Myocyte (in vitro differentiated cells): ENCODE results near the gene GADD45A. TPM values are rescaled to one million over a fixed set of nuclear protein-coding genes. Genes with fewer than 3 reads are reported as not detected.
"Not testable (repeated sequence)": the region's sequence is repeated elsewhere in the genome, so short reads cannot be mapped to it uniquely, and the experiment has no call there.

ENCODE experiments used
- DNase-seq: peaks from one replicate; pipeline ENCODE4 v3.0.0-alpha.2; 2012; ENCODE audit warnings: low read depth
- polyA plus RNA-seq: library from polyadenylated mRNA; unstranded; fragments of >200 nt; gene quantifications from one replicate; pipeline ENCODE4 v1.2.1, GENCODE V29; 2012; ENCODE audit warnings: missing spikeins
- total RNA-seq: library from RNA; depleted of rRNA; stranded (reverse); fragments of >200 nt; gene quantifications from 2 replicates; pipeline ENCODE4 v1.2.3, GENCODE V29; 2014

Gene GADD45A, protein sequence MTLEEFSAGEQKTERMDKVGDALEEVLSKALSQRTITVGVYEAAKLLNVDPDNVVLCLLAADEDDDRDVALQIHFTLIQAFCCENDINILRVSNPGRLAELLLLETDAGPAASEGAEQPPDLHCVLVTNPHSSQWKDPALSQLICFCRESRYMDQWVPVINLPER
- 73.6 and 85.0 TPM in 2 replicates for total RNA-seq
- 94.5 TPM for polyA plus RNA-seq

DNA sequence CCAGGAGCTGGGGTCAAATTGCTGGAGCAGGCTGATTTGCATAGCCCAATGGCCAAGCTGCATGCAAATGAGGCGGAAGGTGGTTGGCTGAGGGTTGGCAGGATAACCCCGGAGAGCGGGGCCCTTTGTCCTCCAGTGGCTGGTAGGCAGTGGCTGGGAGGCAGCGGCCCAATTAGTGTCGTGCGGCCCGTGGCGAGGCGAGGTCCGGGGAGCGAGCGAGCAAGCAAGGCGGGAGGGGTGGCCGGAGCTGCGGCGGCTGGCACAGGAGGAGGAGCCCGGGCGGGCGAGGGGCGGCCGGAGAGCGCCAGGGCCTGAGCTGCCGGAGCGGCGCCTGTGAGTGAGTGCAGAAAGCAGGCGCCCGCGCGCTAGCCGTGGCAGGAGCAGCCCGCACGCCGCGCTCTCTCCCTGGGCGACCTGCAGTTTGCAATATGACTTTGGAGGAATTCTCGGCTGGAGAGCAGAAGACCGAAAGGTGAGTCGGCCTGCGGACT lies at the start of gene GADD45A:
Gene GADD45A, plus strand, starts transcription at position 135 of the 491 bp plus-strand sequence. Its CDS starts 294 bp downstream, at position 429.
- peak; percentile 100 for DNase-seq

DNA sequence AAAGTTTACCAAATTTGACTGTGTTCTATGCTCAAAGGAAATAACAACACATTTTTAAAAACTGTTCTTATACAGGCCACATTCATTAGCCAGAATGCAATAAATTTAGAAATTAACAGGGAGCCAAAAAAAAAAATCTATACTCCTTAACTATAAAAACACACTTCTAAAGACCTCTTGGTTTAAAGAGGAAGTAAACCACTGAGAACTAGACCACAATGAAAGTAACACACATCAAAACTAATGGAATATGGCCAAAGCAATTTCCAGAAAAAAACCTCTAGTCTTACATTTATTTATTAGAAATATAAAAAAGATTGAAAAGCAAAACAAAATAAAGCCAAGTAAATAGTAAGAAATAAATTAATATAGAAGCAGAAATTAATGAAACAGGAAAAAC lies 48.9 kb upstream of the GADD45A start:
- DNase-seq, result no peak

DNA sequence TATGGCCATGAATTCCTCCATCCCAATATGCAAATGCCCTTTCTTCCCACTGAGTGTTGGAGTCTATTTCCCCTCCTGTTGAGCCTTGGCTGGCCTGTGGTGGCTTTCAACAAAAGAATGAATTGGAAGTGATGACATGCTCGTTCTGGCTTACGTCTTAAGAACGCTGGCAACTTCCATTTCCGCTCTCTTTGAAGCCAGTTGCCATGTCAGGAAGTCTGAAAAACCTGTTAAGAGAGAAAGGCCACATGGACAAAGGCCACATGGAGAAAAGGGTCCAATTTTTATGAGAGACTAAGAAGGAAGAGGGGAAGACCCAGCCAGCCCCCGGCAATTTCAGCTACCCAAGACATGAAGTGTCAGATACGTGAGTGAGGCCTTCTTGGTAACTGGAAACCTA lies 45.6 kb upstream of the GADD45A start:
- no peak for DNase-seq

DNA sequence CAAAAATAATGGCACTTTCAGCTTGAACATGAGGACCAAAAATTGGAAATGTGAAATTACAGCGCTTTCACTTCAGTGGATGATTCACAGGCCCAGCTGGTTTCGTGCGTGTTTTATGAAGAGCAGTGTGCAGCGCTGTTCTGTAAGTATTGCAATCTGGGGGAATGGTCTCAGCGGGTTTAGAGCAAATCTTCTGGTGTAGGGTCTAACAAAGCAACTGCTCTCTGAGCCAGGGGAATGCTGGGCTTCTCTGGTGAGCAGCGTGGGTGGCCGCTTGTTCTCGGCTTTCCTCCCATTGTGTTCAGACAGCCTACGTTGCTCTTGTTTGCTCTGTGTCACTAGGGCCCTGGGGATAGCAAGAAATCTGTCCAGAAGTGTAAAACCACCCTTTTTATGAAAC lies 42.4 kb upstream of the GADD45A start:
- no peak for DNase-seq

DNA sequence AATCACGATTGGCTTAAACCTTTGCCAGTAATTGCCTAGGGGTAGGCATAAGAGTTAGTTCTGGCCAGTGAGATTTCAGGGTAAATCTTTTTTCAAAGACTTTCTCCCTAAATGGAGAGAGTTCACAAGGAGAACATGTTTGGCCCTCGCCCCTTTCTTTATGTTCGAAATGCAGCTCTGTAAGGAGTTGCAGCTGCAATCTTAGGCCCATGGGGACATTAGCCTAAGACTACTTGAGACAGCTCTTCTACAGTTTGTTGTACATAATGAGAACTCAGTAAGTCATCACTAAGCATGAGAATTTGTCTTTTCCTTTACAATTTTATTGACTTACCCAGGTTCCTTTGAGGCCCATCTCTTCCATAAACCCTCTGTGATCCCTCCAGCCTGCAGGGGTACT lies 40.4 kb upstream of the GADD45A start:
- DNase-seq, result no peak

DNA sequence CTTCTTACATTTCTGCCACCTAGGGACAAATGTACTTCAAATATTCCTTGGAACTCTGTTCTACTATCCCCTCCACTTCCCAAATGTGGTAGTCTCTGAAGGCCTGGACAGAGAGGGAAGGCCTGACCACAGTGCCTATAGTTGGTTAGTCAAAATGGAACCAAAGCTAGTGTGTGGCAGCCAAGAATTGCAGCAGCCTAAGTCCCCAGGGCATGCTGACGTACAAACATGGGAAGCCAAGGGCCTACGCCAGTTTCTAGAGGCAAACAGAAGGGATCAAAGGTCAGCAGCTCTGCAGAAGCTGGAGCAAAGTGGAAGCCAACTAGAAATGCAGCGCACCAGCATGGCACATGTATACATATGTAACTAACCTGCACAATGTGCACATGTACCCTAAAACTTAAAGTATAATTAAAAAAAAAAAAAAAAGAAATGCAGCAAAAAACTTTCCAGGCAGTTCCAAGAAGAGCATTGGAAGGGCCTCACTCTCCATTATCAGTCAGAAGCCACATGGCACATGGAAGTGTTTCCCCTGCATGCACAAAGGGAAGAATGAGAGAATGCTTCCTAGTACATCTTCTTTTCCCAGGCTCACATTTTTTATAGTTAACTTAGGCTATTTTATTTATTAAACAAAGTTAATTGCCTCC lies 39.4 kb upstream of the GADD45A start:
- DNase-seq, result no peak

DNA sequence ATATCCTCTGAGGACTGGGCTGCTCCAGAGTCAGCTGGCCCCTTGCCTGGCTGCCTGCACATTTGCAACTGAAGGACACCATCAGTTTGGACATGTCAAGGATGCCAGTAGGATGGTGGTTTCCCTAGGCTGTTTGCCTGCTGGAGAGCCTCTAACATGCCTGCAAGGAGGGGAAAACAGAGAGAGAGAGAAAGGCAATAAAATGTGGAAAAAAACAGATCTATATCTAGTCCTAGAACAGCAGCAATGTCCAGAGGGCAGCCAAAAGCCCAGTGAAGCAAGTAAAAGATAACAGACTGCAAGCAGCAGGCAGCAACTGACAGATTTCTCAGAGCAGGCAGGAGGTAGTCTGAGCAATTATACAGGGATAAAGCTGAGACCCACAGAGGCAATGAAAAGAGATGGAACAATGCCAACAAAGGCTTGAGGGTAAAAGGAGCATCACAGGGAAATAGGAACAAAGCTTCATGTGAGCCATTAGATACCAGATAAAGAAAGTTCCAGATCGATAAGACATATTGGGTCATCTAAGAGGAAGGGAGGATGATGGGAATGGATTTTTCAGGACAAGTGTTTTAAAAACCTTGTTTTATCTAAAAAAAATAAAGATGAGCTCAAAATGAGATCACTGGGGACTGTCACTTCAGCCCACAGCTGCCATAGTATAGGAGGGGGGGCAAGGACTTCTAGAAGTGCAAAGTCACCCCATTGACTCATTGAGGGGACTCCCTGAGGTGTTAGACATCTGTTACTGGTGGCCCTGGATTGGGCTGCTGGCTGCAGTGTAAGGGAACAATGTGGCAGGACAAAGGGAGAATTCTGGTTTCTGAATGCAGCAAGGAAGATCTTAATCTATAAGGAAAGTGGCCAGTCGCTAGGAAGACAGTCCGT lies 38.6 kb upstream of the GADD45A start:
- peak; percentile 62 for DNase-seq

DNA sequence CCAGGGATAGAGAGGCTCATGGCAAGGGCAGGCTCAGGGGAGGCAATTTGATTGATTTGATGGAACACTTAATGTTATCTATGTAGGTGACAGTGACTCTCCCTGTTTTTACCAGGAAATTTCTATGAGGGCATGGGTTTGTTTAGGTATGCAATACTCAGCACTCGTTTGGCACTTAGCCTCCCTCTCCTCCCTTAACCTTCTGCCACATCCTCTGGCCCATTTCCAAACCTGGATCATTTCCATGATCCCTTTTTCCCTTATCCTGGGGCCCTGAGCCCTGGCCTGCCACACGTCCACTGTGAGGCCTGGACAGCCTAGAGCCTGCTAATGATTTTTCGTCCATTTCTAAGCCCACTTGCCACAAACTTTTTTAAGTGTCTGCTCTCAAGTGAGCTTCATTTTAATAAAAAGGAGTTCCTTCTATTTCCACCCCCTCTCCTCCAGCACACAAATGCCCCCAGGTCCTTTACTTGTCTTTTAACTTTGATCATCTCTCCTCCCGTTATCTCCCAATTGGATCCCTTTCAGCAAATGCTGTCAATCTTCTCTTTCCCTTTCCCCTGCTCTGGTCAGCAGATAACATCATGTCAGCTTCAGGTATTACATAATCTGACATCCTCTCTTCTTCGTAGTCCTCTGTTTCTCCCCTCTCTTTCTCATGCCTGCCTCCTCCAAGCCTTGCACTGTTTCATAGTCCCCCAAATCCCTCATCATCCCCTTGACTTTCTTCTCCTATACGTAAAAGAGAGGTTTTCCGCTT lies 37.8 kb upstream of the GADD45A start:
- peak; percentile 80 for DNase-seq

DNA sequence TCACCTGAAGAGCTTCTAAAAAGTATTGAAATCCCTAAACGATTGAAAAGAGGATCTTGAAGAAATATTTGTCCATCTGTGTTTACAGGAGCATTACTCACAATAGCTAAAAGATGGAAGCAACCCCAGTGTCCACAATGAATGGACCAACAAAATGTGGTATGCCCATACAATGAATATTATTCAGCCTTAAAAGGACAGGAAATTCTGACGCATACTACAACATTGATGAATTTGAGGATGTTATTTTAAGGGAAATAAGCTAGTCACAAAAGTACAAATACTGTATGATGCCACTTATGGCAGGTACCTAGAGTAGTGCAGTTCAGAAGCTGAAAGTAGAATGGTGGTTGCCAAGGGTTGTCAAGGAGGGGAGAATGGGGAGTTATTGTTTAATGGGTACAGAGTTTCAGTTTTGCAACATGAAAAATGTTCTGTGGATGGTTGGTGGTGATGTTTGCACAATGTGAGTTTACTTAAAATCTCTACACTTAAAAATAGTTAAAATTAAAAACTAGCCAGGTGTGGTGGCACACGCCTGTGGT lies 37.1 kb upstream of the GADD45A start:
- no peak for DNase-seq

DNA sequence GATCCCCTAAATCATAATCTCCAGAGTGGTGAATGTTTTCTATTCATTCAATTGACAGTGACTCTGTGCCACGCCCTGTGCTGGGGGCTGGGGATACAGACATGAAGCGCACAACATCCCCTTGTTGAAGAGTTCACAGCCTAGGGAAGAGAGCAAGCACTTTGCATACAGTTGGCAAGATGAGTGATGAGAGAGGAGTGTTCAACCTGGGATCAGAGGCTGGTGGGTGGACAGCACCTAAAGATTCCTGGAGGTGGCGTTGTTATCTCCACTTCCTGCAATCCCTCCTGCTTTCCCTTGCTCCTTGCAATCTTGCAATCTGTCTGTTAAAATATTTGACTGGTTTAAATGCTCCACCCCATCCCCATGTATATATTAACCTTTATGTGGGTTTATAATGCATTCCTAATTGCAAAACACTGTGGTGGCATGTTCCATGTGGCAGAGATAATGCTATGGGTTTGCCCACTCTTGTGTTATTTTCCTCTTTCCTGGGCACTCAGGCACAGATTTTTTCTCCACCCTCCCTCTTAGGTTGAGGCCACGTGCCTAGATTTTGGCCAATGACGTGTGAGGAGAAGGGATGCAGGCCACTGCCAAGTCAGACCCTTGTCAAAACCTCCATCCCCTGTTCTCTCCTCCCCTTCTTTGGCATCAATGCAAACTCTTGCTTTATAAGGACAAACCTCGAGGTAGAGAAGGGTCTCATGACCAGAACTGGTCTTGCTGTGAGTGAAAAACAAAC lies 36.2 kb upstream of the GADD45A start:
- DNase-seq, result no peak

DNA sequence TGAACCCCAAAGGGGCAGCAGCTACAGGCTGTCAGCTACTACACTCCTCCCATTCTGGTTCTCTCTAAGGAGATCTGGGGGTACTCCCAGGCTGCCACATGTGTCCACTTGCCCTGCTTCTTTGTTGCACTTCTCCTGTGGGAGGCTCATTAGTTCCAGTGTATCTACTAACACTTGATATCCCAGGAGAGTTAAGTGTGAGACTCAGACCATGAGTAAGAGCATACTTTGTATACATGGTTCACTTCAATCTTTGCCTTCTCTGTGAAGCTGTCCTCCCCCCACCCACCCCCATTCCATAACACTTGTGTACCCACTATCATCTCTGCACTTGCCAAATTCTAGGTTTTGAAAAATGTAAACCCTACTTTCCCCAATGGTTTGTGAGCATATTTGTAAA lies 34.9 kb upstream of the GADD45A start:
- no peak for DNase-seq

DNA sequence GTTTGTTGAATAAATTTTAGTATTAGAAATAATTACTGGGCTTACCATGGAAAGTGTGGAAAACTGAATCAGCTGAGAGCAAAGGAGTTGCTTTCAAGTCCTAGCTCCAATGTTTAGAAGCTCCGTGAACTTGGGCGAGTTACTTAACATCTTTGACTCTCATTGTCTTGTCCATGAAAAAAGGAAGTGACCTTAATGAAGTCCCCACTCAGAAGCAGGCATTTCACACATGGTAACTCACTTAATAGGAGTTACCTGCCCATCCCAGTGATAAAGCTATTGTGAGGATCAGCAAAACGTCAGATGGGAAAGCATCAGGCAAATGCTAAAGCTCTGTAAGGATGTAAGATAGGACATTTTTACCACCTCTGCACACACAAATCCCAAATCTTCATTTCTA lies 34.0 kb upstream of the GADD45A start:
- no peak for DNase-seq

DNA sequence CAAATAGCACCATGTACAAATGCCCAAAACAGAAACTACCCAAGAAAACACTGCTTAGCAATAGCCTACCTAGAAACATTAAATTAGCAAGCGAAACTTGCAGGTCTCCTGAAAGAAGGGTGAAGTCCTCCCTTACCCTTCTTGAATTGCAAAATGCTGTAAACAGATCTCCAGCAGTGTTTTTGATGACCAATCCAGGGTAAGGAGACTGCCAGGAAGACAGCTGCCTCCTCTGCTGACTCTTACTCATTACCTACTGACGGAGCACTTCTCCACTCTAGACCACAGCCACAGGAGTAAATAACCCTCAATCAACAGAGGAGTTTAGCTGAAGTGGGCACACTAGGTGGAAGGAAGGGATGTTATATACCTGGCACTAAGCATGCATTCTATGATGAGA lies 32.2 kb upstream of the GADD45A start:
- DNase-seq, result peak; percentile 93

DNA sequence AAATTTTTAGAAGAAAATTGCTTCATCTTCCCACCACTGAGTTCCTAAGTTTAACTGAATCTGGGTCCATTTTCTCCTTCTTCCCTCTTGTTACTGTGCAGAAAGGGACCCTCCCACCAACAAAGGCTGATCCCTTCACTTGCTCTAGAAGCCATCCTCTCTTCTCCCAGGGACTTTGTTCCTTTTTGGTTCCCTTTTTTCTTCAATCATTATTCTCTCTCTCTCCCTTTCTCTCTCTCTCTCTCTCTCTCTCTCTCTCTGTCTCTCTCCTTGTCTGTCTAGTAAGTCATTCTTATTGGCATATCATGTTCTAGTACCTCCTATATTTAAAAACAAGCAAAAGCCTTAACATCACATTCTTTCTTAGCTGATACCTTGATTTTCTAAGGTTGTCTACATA lies 31.7 kb upstream of the GADD45A start:
- no peak for DNase-seq

DNA sequence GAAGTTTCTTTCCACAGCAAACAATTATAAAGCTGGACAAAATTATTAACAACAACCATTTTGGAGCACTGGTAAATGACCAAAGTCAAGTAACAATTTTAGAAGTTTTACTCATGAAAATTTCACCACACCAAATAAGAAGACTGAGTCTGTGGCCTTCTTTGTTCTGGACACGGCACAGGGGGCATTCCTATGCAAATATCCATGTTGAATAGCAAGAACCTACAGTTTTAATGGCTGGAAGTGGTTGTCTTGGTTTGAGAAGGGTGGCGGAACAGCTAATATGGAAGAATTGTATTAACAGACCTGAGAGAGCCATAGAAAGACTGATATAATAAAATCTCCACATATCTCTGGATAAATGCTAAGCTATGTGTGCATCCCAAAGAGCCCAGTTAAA lies 29.4 kb upstream of the GADD45A start:
- no peak for DNase-seq

DNA sequence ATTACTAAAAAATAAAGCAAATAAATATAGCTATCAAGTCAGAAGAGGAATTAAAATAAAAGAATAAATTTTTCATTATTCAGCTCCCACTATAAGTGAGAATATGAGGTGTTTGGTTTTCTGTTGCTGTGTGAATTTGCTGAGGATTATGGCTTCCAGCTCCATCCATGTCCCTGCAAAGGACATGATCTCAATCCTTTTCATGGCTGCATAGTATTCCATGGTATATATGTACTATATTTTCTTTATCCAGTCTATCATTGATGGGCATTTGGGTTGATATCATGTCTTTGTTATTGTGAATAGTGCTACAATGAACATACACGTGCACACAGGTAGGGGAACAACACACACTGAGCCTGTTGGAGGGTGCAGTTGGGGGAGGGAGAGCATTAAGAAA lies 27.8 kb upstream of the GADD45A start:
- not testable (repeated sequence) for DNase-seq

DNA sequence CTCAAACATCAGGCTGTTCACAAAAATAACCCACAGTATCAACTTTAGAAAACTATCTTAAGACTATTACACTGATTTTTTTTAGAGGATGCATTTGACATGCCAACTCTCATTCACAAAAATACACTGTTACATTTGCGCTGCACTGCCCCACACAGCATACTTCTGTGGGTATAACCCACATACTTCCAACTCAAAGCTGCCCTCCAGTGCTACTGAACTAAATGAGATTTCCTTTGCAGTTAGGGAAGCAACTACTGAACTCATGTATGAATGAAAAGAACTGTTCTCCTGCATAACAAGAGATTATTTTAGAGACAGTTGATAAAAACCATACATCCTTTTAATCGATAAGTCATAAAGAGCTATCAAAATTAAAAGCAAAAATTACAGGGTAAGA lies 25.8 kb upstream of the GADD45A start:
- peak; percentile 33 for DNase-seq

DNA sequence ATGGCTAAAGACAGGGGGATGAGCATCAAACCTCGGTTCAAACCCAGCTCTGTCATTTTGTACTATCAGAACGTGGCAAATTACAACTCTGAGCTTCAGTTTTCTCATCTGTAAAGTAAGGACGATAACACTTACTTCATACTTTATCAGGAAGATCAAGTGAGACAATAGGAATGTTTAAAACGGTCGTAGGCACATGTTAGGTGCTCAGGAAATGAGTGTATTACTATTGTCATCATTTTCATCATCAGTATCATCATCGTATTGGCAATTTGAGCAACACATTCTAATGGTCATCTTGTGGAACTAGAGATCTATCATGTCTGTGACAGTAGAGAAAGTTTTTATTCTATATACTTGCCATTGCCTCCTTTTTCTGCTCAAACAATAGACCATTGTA lies 22.1 kb upstream of the GADD45A start:
- no peak for DNase-seq

DNA sequence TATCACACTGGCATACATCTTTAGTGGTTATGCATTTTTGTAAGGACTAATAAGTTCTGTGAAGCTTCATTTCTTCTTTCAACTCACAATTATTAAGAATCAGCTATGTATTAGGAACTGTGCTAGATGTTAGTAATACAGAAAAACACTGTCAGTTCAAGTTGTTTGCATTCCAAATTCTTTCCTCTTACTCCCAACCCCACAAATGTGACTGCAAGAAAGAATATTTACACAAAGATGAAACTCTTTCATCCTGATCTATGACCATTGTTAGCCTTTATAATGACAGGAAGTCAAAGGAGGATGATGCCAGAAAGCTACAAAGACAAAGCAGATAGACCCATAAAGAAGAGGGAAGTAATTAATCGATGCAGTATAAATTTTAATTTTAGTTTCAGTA lies 21.0 kb upstream of the GADD45A start:
- no peak for DNase-seq

DNA sequence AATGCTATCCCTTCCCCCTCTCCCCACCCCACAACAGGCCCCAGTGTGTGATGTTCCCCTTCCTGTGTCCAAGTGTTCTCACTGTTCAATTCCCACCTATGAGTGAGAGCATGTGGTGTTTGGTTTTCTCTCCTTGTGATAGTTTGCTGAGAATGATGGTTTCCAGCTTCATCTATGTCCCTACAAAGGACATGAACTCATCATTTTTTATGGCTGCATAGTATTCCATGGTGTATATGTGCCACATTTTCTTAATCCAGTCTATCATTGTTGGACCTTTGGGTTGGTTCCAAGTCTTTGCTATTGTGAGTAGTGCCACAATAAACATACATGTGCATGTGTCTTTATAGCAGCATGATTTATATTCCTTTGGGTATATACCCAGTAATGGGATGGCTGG lies 19.7 kb upstream of the GADD45A start:
- DNase-seq, result not testable (repeated sequence)
